Naive B cell (primary cell): ENCODE measurements around the gene PYGL. TPM values are rescaled to one million over a fixed set of nuclear protein-coding genes. Genes with fewer than 3 reads are reported as not detected.
"Not testable (repeated sequence)": the region's sequence is repeated elsewhere in the genome, so short reads cannot be mapped to it uniquely, and the experiment has no call there.

ENCODE experiments used
- ATAC-seq, 2 donors: fragments of 150-1000 bp; cut with Tn5 transposase; 2 replicates each; pipeline ENCODE4 v1.10.0; 2021; ENCODE audit warnings: low read depth in 2 of 2, mild to moderate bottlenecking in 2 of 2, moderate library complexity in 2 of 2
- DNase-seq: peaks from one replicate; pipeline ENCODE4 v3.0.0; 2022
- H3K27ac Mint-ChIP-seq, 6 donors: one replicate each; pipeline ENCODE4 v1.8.0; 2020 to 2022; ENCODE audit warnings: mild to moderate bottlenecking in 6 of 6, mixed read lengths in 6 of 6, moderate library complexity in 5 of 6, inconsistent platforms in 2 of 6
- H3K27me3 Mint-ChIP-seq, 3 donors: one replicate each; pipeline ENCODE4 v1.8.0; 2021 to 2022; ENCODE audit warnings: mixed read lengths in 3 of 3, mild to moderate bottlenecking in 1 of 3
- H3K36me3 Mint-ChIP-seq, 2 donors: one replicate each; pipeline ENCODE4 v1.8.0; 2020 to 2022; ENCODE audit warnings: mixed read lengths in 2 of 2, inconsistent platforms in 1 of 2, mild to moderate bottlenecking in 1 of 2
- H3K4me1 Mint-ChIP-seq, 3 donors: one replicate each; pipeline ENCODE4 v1.8.0; 2020 to 2022; ENCODE audit warnings: mixed read lengths in 3 of 3, inconsistent platforms in 1 of 3, mild to moderate bottlenecking in 1 of 3, moderate library complexity in 1 of 3
- H3K4me3 Mint-ChIP-seq, 8 donors: one replicate each; pipeline ENCODE4 v1.8.0; 2020 to 2022; ENCODE audit warnings: mild to moderate bottlenecking in 8 of 8, mixed read lengths in 8 of 8, moderate library complexity in 8 of 8, inconsistent platforms in 2 of 8
- H3K9me3 Mint-ChIP-seq, 7 donors: one replicate each; pipeline ENCODE4 v1.8.0; 2020 to 2022; ENCODE audit warnings: mixed read lengths in 7 of 7, mild to moderate bottlenecking in 5 of 7, inconsistent platforms in 2 of 7, moderate library complexity in 1 of 7
- polyA plus RNA-seq, 6 donors: library from polyadenylated mRNA; unstranded; fragments of 300-500 nt; fragmentation: Illumina TruSeq; gene quantifications; one replicate each; pipeline ENCODE4 v1.2.3, GENCODE V29; 2021; ENCODE audit warnings: low read depth in 6 of 6

The PYGL gene
- polyA plus RNA-seq, 6 donors from 2014 or later, result 0.13 to 1.1 (median 0.36) TPM; not detected in 1

DNA sequence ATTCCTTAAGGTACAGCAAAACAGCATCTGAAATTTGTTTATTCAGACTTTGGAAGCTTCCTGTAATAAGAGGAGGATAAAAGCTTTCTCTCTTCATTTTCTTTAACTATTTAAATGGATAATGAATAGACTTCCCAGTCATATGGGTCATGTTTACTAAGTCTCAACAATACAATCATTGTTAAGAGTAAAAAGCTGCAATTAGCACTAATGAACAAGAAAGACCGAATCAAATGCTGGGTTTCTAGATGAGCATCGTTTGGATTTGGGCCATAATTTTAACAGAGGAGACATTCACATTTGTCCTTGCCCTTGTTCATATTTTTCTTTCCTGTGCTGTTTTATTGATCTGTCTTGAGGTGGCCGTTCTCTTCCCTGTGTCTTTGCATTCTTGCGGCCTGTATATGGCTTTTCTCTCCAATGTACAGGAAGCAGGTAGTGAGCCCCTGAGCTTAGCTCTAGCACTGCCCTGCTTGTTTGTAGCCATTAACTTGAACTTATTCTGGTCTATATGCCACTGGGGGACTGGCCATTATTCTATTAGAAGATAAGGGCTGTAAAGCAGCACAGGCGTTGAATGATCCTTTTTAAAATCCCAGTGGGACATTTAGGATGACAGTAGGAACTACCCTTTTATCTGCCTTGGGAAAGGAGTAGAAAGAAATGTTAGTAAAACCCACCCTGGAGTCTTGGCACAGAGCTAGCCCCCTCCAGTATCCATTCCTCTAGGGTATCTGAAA is 37.8 kb downstream of the PYGL start:
- no peak for DNase-seq
- Mint-ChIP-seq H3K4me1 (peaks cover 0 to 2% (median 2%) of the 10 kb centered on the region in 3 donors), H3K36me3 (no peaks in the 10 kb centered on the region), H3K27ac (no peak overlapping the region), H3K27me3 (no peaks in the 10 kb centered on the region), H3K4me3 (no peak overlapping the region), H3K9me3 (peaks cover 0 to 17% (median 7%) of the 10 kb centered on the region in 7 donors)
- no peak for ATAC-seq

DNA sequence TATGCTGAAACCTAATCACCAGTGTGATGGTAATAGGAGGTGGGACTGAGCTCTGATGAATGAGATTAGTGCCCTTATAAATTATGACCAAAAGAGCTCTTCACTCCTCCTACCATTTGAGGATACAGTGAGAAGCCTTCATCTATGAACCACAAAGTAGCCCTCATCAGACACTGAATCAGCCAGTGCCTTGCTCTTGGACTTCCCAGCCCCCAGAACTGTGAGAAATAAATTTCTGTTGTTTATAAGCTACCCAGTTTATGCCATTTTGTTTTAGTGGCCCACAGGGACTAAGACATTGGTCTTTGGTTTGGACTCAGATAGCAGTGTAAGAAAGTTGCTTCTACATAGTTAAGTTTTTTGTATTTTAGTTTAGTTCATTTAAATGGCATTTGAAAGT is 39.6 kb downstream of the PYGL start:
- Mint-ChIP-seq H3K4me3 (no peak overlapping the region), H3K4me1 (peaks cover 4 to 13% (median 6%) of the 10 kb centered on the region in 3 donors), H3K27ac (no peak overlapping the region), H3K9me3 (peaks cover 0 to 17% (median 5%) of the 10 kb centered on the region in 7 donors), H3K27me3 (no peaks in the 10 kb centered on the region), H3K36me3 (no peaks in the 10 kb centered on the region)
- DNase-seq (no peak), ATAC-seq (no peak)

DNA sequence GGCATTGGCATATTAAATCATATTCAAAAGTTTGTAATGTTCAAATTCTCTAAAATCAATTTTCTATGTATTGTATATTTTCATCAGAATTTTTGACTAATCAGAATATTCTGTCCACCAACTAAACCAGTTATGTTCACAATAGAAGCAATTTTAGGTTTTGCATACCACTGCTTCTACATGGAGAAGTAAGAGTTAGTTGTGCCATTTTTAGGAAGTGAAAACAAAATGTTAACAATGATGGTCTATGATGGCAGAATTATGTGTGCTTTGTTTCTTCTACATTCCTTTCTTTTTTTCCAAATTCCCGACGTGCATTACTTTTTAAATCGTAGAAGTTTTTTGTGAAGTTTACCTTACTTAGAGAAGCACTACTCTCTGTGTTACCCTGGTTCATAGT is 42.9 kb downstream of the PYGL start:
- ATAC-seq (no peak), DNase-seq (no peak)
- H3K27me3 Mint-ChIP-seq, result peaks cover 0 to 9% (median 0%) of the 10 kb centered on the region in 3 donors
- H3K9me3 Mint-ChIP-seq, result peaks cover 0 to 17% (median 5%) of the 10 kb centered on the region in 7 donors
- no peak overlapping the region for H3K27ac Mint-ChIP-seq
- no peak overlapping the region for H3K4me3 Mint-ChIP-seq
- H3K36me3 Mint-ChIP-seq, result no peaks in the 10 kb centered on the region
- peaks cover 4 to 13% (median 6%) of the 10 kb centered on the region in 3 donors for H3K4me1 Mint-ChIP-seq

DNA sequence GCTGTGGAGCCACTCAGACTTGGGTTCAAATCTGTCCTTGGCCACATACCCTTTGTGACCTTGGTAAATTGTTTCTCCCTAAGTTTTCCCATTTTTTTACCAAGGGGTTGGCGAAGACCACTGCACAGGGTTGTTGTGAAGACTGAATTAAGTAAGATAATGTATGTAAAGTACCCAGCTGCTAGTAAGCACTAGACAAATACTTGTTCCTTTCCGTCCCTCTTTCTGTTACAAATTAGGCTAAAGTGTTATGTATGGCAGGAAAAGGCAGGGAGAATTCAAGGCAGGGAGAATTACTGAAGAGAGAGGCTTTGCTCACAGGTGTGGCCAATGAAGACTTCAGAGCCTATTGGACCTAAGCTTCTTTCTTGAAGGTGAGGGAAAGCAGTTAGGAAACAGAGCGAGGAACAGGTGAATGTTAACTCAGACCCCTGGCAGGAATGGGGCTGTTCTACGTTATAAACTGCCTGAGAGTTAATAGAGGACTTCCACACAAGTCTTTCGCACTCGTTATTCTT is 46.6 kb downstream of the PYGL start:
- Mint-ChIP-seq H3K36me3 (no peaks in the 10 kb centered on the region), H3K27me3 (peaks cover 0 to 9% (median 0%) of the 10 kb centered on the region in 3 donors), H3K4me1 (peaks cover 4 to 13% (median 6%) of the 10 kb centered on the region in 3 donors), H3K9me3 (no peaks in the 10 kb centered on the region), H3K4me3 (no peak overlapping the region), H3K27ac (no peak overlapping the region)
- ATAC-seq (no peak), DNase-seq (no peak)

DNA sequence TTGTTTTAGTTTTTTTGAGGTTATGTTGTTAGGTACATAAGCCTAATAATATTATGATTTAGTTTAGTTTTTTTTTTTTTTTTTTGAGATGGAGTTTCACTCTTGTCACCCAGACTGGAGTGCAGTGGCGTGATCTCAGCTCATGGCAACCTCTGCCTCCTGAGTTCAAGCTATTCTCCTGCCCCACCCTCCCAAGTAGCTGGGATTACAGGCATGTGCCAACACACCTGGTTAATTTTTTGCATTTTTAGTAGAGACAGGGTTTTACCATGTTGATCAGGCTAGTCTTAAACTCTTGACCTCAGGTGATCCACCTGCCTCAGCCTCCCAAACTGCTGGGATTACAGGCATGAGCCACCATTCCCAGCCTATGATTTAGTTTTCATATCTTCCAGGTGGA is 47.3 kb downstream of the PYGL start:
- not testable (repeated sequence) for H3K27me3 Mint-ChIP-seq, DNase-seq, H3K4me3 Mint-ChIP-seq, H3K27ac Mint-ChIP-seq, H3K36me3 Mint-ChIP-seq, H3K9me3 Mint-ChIP-seq, ATAC-seq
- peaks cover 4 to 13% (median 6%) of the 10 kb centered on the region in 3 donors for H3K4me1 Mint-ChIP-seq

DNA sequence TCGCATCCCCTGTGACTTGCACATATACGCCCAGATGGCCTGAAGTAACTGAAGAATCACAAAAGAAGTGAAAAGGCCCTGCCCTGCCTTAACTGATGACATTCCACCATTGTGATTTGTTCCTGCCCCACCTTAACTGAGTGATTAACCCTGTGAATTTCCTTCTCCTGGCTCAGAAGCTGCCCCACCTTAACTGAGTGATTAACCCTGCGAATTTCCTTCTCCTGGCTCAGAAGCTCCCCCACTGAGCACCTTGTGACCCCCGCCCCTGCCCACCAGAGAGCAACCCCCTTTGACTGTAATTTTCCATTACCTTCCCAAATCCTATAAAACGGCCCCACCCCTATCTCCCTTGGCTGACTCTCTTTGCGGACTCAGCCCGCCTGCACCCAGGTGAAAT is 47.9 kb downstream of the PYGL start:
- not testable (repeated sequence) for ATAC-seq, H3K4me3 Mint-ChIP-seq, H3K4me1 Mint-ChIP-seq, H3K9me3 Mint-ChIP-seq, H3K36me3 Mint-ChIP-seq, DNase-seq, H3K27ac Mint-ChIP-seq, H3K27me3 Mint-ChIP-seq

DNA sequence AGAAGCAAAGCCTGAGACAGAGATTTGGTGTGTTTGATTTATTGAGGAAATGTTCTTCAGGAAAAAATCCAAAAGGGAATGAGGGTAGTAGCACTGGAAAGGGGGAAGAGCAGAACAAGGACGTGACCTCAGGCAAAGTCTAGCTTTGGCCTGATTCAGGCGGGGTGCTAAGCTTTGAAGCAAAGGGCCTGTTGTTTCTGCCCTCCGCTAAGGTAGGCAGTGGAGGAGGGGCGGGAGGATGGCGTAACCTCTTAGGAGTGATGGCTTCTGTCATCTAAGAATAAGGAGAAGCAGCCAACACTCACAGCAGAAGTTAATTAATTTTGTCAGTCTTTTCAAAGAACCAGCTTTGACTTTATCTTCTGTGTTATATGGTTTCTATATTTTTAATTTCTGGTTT is 52.0 kb downstream of the PYGL start:
- Mint-ChIP-seq H3K27me3 (no peaks in the 10 kb centered on the region), H3K4me1 (no peaks in the 10 kb centered on the region), H3K27ac (no peak overlapping the region), H3K9me3 (no peaks in the 10 kb centered on the region), H3K4me3 (no peak overlapping the region), H3K36me3 (no peaks in the 10 kb centered on the region)
- DNase-seq (no peak), ATAC-seq (no peak)

DNA sequence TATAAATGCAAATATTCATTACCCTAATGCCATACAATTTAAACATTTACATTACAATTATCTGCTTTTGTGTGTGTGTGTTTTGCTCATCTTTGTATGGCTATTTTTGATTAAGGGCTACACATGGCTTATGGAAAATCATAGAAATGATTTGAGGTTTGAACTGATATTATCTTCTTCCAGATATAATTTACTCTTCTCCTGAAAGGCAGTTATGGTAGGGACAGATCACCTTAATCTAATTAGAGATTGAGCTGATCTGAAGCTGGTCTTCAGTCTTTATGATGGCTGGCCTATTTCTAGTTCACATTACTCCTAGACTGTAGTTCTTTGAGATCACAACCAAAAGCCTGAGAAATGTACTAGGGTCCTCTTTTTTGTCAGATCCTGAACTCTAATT is 56.8 kb downstream of the PYGL start:
- DNase-seq (no peak), ATAC-seq (no peak)
- Mint-ChIP-seq H3K4me3 (no peak overlapping the region), H3K36me3 (no peaks in the 10 kb centered on the region), H3K9me3 (no peaks in the 10 kb centered on the region), H3K4me1 (no peaks in the 10 kb centered on the region), H3K27ac (no peak overlapping the region), H3K27me3 (peaks cover 0 to 29% (median 6%) of the 10 kb centered on the region in 3 donors)

DNA sequence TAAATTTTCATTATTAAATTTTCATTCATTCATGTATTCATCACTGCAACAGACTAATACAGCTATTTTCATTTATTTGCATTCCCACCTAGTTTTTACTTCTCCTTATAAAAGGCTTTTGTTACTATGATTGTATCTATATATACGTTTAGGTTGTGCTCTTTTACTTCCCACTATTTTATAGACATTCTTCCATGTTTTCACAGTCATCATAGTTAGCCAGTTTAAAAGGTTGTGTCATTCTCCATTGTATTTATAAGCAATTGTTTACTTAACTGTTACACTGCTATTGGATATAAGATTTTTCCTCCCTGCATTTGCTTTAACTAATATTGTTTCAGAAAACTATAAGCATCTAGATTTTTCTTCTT is 60.5 kb downstream of the PYGL start:
- H3K27ac Mint-ChIP-seq, result no peak overlapping the region
- no peaks in the 10 kb centered on the region for H3K36me3 Mint-ChIP-seq
- H3K9me3 Mint-ChIP-seq, result no peaks in the 10 kb centered on the region
- DNase-seq (no peak), ATAC-seq (no peak)
- H3K27me3 Mint-ChIP-seq, result peaks cover 5 to 29% (median 14%) of the 10 kb centered on the region in 3 donors
- H3K4me3 Mint-ChIP-seq, result no peak overlapping the region
- no peaks in the 10 kb centered on the region for H3K4me1 Mint-ChIP-seq

DNA sequence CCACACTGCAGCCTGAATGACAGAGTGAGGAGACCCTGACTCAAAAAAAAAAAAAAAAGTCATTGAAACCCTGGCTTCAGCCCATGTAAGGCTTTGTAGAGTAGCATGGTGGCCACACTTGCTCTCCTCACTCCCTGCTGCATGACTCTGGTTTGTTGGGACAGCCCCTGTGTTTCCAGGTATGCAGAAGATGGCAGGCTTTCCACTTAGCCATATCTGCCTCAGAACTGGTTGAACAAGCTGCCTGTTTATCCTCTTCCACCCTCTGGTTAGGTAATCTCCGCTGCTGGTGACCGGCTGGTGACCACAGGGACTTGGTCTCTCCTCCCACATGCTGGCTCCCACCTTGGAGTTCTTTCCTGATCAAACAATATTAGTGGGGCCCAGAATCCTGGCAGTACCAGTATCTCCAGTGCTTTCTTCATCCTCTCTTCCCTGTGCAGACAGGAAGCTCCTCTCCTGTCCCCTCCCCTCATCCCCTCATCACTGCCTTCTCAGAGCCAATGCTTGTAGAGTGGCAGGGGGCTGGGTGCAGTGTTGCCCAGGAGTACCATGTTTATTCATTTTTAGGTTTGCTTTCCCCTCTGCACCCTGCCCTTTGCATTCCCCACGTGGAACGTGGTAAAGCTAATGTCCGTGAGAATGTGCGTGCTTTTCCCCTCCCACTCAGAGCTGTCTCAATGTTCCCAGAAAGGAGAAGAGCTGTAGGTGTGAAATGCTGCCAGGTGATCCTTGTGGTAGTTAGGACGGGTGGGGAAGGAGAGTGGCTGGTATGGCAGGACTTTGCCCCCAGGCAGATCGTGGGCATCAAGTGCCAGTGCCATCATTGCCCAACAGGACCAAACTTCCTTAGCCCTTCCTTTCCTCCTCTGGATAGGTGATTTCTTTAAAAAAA is 61.1 kb downstream of the PYGL start:
- DNase-seq (no peak), ATAC-seq (no peak)
- H3K27me3 Mint-ChIP-seq, result peaks cover 5 to 29% (median 14%) of the 10 kb centered on the region in 3 donors
- peak overlapping the region in 3 of 6 donors; percentile 12 to 67 (median 15) for H3K27ac Mint-ChIP-seq
- no peaks in the 10 kb centered on the region for H3K9me3 Mint-ChIP-seq
- H3K4me1 Mint-ChIP-seq, result no peaks in the 10 kb centered on the region
- peak overlapping the region in 1 of 8 donors; percentile 29 for H3K4me3 Mint-ChIP-seq
- H3K36me3 Mint-ChIP-seq, result no peaks in the 10 kb centered on the region

DNA sequence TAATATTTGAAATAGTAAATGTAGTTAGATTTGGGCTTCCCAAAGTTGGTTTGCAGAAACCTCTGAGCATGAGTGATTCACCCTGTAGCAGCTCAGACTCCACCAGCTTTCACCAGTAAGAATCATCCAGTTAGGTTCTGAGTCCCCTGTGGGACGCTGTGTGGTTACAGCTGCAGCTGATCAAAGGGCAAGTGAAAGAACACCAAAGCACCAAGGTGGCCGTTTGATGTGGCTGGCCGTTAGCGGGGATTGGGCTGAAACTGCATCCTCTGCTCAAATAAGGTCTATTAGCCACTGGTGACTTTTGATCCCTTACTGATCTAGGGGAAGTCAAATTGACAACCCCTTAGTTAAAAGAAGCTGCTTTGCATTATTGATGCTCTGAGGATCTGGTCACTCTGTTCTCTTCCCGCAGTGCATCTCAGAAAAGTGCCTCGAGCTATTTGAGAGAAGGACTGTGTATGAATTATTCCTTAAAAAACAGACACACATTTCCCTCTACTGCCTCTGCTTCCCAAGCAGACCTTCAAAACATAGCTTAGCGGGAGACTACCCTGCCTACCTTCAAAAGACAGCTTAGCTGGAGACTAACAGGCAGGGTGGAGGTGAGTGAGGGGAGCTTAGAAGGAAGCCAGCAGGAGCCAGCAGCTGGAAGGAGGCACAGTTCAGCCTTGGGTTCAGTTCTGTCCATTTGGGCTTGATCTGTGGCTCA is 68.8 kb downstream of the PYGL start:
- Mint-ChIP-seq H3K9me3 (no peaks in the 10 kb centered on the region), H3K36me3 (peaks cover 0 to 3% of the 10 kb centered on the region in 2 donors), H3K27ac (no peak overlapping the region), H3K4me3 (peak overlapping the region in 2 of 8 donors; percentile 5 to 11), H3K27me3 (peaks cover 24 to 28% (median 26%) of the 10 kb centered on the region in 3 donors), H3K4me1 (peaks cover 17 to 33% (median 29%) of the 10 kb centered on the region in 3 donors)
- DNase-seq (no peak), ATAC-seq (peak; percentile 52 to 74)

DNA sequence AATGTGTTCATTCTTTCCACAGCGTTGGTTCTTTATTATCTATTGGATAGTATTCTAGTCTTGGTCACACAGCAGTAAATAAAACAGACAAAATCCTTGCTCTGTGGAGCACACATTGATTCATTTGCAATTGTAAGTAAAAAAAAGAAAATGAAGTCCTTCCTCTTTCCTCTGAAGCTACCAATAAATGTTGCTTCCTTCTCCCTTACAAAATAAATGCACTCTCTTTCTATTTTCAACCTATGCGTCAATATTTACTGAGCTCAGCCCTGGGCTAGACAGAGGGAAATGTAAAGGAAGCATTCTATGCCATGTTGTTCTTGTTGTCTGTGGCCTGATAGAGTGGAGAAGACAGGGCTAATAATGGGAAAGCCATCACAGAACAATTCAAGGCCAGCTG is 69.5 kb downstream of the PYGL start:
- H3K4me3 Mint-ChIP-seq, result peak overlapping the region in 4 of 8 donors; percentile 5 to 47 (median 26)
- ATAC-seq (peak; percentile 30 to 42), DNase-seq (no peak)
- H3K36me3 Mint-ChIP-seq, result peaks cover 0 to 9% of the 10 kb centered on the region in 2 donors
- peak overlapping the region in 2 of 6 donors; percentile 8 to 56 for H3K27ac Mint-ChIP-seq
- peaks cover 32 to 36% (median 33%) of the 10 kb centered on the region in 3 donors for H3K27me3 Mint-ChIP-seq
- no peaks in the 10 kb centered on the region for H3K9me3 Mint-ChIP-seq
- peaks cover 17 to 37% (median 29%) of the 10 kb centered on the region in 3 donors for H3K4me1 Mint-ChIP-seq
